Choroid plexus epithelial cell (primary cell): Measurements from ENCODE around the gene ZNF221.
"Not testable (repeated sequence)": the region's sequence is repeated elsewhere in the genome, so short reads cannot be mapped to it uniquely, and the experiment has no call there.

Experiments used
- DNase-seq: peaks from one replicate; pipeline ENCODE4 v3.0.0-alpha.2; 2010; ENCODE audit warnings: low read depth
- H3K4me3 ChIP-seq: 2 replicates; pipeline ENCODE4 v1.5.1; 2011; ENCODE audit warnings: low read depth, mild to moderate bottlenecking, control low read depth, low read length, moderate library complexity
- CTCF ChIP-seq: conservative IDR thresholded peaks from 2 replicates; pipeline ENCODE4 v1.5.1; 2011; ENCODE audit warnings: low read depth, mild to moderate bottlenecking, control low read depth, inconsistent platforms, low read length, moderate library complexity

ZNF221 gene

DNA sequence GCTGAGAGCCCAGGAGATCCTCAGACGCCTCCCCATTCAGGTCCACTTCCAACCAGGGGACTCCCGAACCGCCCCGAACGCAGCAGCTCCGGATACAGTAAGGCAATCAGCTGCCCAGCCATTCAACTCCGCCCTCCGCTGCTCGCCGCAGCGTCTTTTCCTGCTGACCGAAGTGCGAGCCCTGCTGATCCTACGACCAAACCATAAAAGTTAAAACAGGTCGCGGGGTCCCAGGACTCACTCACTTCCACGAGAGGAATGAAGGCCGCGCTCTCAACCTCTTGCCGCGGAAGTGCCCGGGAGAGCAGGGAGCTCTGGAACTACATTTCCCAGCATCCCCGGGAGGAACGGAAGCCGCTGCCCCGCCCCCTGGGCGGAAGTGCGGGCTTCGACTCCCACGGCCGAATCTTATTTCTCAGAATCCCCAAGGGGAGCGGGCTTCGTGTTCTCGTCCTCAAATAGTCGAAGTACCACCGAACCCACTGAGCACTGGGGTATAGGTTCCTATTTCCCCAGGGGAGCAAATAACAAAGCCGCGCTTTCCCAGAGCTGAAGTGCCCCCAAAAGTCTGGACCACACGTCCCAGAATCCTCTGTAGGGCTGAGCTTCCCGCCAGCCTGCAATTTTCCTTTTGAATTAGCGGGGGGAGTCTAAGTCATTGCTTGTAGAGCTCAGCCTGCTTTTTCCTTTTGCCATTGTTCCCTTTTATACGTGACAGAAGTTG is 15.9 kb upstream of the ZNF221 start, which contains the start of gene ZNF45:
TSS of gene ZNF45 (minus strand) at position 298 of the 724 bp plus-strand sequence. CDS start 13,097 bp downstream, outside the sequence.
- peak; percentile 91 for DNase-seq
- H3K4me3 ChIP-seq: peak within 1 kb of the TSS; percentile 70
- no peak for TF ChIP-seq CTCF

DNA sequence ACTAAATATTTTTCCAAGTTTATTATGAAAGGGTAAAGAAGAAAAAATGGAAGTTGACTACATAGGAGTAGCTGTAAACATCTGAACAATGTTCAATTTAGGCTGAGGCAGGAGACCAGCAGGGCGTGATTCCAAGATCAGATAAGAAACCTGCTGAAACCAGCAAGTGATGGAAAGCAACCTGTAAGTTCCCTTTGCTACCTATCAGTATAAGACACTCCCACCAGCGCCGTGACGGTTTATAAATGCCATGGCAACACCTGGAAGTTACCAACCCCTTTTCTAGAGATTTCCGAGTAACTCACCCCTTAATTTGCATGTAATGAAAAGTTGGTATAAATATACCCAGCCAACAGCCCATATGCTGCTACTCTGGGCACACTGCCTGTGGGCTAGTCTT is 14.8 kb upstream of the ZNF221 start:
- no peak for DNase-seq
- H3K4me3 ChIP-seq: no peak overlapping the region
- TF ChIP-seq CTCF: no peak

GRCh38 chr19:43939557-43940260 is 11.3 kb upstream of the ZNF221 start:
- H3K4me3 ChIP-seq: no peak overlapping the region
- DNase-seq: no peak
- TF ChIP-seq CTCF: no peak

DNA sequence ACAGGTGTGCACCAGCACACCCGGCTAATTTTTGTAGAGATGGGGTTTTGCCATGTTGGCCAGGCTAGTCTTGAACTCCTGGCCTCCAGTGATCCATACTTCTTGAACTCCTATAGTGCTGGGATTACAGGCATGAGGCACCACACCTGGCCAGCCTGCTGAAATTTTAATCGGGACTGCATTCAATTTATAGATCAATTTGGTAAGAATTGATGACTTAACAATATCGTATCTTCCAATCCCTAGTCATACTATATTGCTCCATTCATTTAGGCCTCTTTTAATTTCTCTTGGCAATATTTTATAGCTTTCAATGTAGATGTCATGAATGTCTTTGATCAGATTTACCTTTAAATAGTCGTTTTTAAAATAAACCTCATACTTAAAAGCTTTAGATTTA is 10.3 kb upstream of the ZNF221 start:
- no peak overlapping the region for H3K4me3 ChIP-seq
- no peak for TF ChIP-seq CTCF
- no peak for DNase-seq

- no peak for TF ChIP-seq CTCF
- no peak for DNase-seq
- no peak overlapping the region for H3K4me3 ChIP-seq
Observed at GRCh38 chr19:43941209-43941608, 9.8 kb upstream of the ZNF221 start.

- not testable (repeated sequence) for H3K4me3 ChIP-seq, DNase-seq
Observed at GRCh38 chr19:43947412-43947811, 3.6 kb upstream of the ZNF221 start.

DNA sequence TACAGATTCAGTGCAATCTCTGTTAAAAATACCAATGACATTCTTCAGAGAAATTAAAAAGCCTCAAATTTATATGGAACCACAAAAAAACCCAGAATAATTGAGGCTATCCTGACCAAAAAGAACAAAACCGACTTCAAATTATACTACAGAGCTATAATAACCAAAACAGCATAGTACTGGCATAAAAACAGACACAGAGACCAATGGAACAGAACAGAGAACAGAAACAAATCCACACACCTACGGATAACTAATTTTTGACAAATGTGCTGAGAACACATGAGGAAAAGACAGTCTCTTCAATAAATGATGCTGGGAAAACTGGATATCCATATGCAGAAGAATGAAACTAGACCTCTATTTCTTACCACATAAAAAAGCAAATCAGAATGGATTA is 1.2 kb upstream of the ZNF221 start:
- not testable (repeated sequence) for H3K4me3 ChIP-seq, DNase-seq

DNA sequence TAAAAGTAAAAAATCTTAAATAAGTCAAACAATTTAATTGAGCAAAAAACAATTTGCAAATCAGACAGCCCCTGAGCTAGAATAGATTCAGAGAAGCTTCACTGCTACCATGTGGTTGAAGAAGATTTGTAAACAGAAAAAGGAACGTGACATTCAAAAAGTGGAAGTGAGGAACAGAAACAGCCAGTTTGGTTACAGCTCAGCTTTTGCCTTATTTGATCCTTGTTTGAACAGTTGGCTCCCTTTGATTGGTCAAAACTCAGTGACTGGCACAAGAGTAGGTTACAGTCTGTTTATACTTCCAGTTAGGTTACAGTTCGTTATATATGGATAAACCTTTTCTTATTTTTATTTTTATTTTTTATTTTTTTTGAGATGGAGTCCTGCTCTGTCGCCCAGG is 5.8 kb downstream of the ZNF221 start:
- no peak for DNase-seq
- TF ChIP-seq CTCF: no peak
- no peak overlapping the region for H3K4me3 ChIP-seq
